DOHH2 (cell line): Measurements from ENCODE around the gene GLRA1.

Experiments used
- H3F3A ChIP-seq: fragments of 200-600 bp; sonication (generic), shearing (Covaris generic); 2 replicates; pipeline ENCODE4 v1.6.0; 2016; ENCODE audit warnings: antibody characterized with exemption, mild to moderate bottlenecking; ENCODE audit not compliant: control insufficient read depth, insufficient read depth
- H3K27ac ChIP-seq: fragments of 200-600 bp; sonication (generic); 2 replicates; pipeline ENCODE4 v1.5.1; 2014; ENCODE audit warnings: low read depth, mild to moderate bottlenecking, low read length, moderate library complexity
- H3K27me3 ChIP-seq: fragments of 200-600 bp; sonication (generic); 2 replicates; pipeline ENCODE4 v1.6.1; 2014; ENCODE audit warnings: mild to moderate bottlenecking, low read length, mixed read lengths; ENCODE audit not compliant: control insufficient read depth
- H3K36me3 ChIP-seq: fragments of 200-600 bp; sonication (generic); 2 replicates; pipeline ENCODE4 v1.6.1; 2014; ENCODE audit warnings: mild to moderate bottlenecking, low read length, moderate library complexity, mixed read lengths; ENCODE audit not compliant: control insufficient read depth
- H3K4me1 ChIP-seq: fragments of 200-600 bp; sonication (generic); 2 replicates; pipeline ENCODE4 v1.6.1; 2014; ENCODE audit warnings: mild to moderate bottlenecking, low read length, mixed read lengths; ENCODE audit not compliant: control insufficient read depth
- H3K4me2 ChIP-seq: fragments of 200-600 bp; sonication (generic); 2 replicates; pipeline ENCODE4 v1.6.0; 2014; ENCODE audit warnings: mild to moderate bottlenecking, low read length, moderate library complexity
- H3K4me3 ChIP-seq: fragments of 200-600 bp; sonication (generic); 2 replicates; pipeline ENCODE4 v1.5.1; 2014; ENCODE audit warnings: mild to moderate bottlenecking, low read length, mixed read lengths
- H3K79me2 ChIP-seq: fragments of 200-600 bp; sonication (generic); 2 replicates; pipeline ENCODE4 v1.6.1; 2014; ENCODE audit warnings: mild to moderate bottlenecking, low read length, mixed read lengths; ENCODE audit not compliant: control insufficient read depth
- H3K9me2 ChIP-seq: fragments of 200-600 bp; sonication (generic); replicated peaks from 2 replicates; pipeline ENCODE4 v1.6.1; 2014; ENCODE audit warnings: mild to moderate bottlenecking, low read length, mixed read lengths; ENCODE audit not compliant: control insufficient read depth
- H3K9me3 ChIP-seq: fragments of 200-600 bp; sonication (generic); 2 replicates; pipeline ENCODE4 v1.6.1; 2014; ENCODE audit warnings: antibody characterized with exemption, low read length, mixed read lengths; ENCODE audit not compliant: control insufficient read depth, insufficient read depth
- H4K20me1 ChIP-seq: fragments of 200-600 bp; sonication (generic); 2 replicates; pipeline ENCODE4 v1.6.0; 2014; ENCODE audit warnings: low read depth, mild to moderate bottlenecking, antibody characterized with exemption, low read length, moderate library complexity; ENCODE audit not compliant: control insufficient read depth, insufficient read depth
- EZH2phosphoT487 ChIP-seq: fragments of 200-600 bp; sonication (generic); IDR thresholded peaks from 2 replicates; pipeline ENCODE4 v1.6.1; 2017; ENCODE audit warnings: borderline replicate concordance, mild to moderate bottlenecking, antibody characterized with exemption, low read length, moderate library complexity, mixed read lengths
- TF ChIP-seq, protein P1 (sequence below): fragments of 200-600 bp; sonication (generic); IDR thresholded peaks from one replicate; pipeline ENCODE4 v1.5.1; 2014; ENCODE audit warnings: antibody characterized with exemption, mild to moderate bottlenecking, low read depth, low read length; ENCODE audit not compliant: poor library complexity, severe bottlenecking

The GLRA1 gene

DNA sequence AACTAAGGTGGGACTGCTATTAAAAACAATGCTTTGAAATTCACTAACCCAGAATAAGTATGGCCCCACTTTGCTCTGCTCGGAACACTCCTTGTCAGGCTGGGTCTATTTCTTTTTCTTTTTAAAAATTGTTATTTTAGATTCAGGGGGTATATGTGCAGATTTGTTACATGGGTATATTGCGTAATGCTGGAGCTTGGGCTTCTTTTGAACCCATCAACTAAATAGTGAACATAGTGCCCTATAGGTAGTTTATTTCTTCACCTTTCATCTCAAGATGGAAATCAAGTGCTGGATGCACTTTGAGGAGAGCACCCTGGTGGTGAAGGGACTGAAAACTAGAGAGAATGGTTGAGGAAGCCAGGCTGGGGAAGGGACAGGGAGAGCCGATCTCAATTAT is 51.0 kb downstream of the GLRA1 start:
- no peak overlapping the region for H3K4me2 ChIP-seq
- no peaks in the 10 kb centered on the region for H3K27me3 ChIP-seq
- no peaks in the 10 kb centered on the region for H3K9me2 ChIP-seq
- no peaks in the 10 kb centered on the region for H3K4me1 ChIP-seq
- H3K27ac ChIP-seq: no peak overlapping the region
- no peaks in the 10 kb centered on the region for H3K36me3 ChIP-seq
- no peak overlapping the region for H3K4me3 ChIP-seq
- TF ChIP-seq EZH2phosphoT487: no peak
- TF ChIP-seq, protein P1, sequence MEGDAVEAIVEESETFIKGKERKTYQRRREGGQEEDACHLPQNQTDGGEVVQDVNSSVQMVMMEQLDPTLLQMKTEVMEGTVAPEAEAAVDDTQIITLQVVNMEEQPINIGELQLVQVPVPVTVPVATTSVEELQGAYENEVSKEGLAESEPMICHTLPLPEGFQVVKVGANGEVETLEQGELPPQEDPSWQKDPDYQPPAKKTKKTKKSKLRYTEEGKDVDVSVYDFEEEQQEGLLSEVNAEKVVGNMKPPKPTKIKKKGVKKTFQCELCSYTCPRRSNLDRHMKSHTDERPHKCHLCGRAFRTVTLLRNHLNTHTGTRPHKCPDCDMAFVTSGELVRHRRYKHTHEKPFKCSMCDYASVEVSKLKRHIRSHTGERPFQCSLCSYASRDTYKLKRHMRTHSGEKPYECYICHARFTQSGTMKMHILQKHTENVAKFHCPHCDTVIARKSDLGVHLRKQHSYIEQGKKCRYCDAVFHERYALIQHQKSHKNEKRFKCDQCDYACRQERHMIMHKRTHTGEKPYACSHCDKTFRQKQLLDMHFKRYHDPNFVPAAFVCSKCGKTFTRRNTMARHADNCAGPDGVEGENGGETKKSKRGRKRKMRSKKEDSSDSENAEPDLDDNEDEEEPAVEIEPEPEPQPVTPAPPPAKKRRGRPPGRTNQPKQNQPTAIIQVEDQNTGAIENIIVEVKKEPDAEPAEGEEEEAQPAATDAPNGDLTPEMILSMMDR: no peak
- H3F3A ChIP-seq: no peaks in the 10 kb centered on the region
- no peaks in the 10 kb centered on the region for H3K9me3 ChIP-seq
- H3K79me2 ChIP-seq: no peaks in the 10 kb centered on the region
- no peaks in the 10 kb centered on the region for H4K20me1 ChIP-seq

DNA sequence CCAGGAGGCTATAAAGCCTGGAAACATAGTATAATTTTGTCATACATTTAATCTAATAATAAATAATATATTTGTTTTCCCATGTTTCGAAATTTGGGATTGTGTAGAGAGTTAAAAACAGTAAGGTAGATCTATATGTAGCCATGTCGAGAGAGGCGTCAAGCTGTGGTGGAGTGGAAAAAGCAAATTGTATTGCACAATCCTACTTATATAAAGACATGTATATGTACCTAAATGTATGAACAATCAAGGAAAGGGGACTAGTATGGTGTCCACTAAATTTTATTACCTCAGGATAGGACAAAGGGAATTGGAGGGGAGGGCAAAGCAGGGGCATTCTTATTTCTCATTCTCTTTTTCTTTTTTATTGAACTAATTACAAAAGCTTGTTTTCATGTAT is 52.0 kb downstream of the GLRA1 start:
- H4K20me1 ChIP-seq: no peaks in the 10 kb centered on the region
- no peaks in the 10 kb centered on the region for H3F3A ChIP-seq
- H3K4me3 ChIP-seq: no peak overlapping the region
- H3K9me2 ChIP-seq: no peaks in the 10 kb centered on the region
- no peak for TF ChIP-seq EZH2phosphoT487
- H3K79me2 ChIP-seq: no peaks in the 10 kb centered on the region
- no peaks in the 10 kb centered on the region for H3K4me1 ChIP-seq
- no peak overlapping the region for H3K4me2 ChIP-seq
- no peak overlapping the region for H3K27ac ChIP-seq
- H3K27me3 ChIP-seq: no peaks in the 10 kb centered on the region
- H3K9me3 ChIP-seq: no peaks in the 10 kb centered on the region
- no peaks in the 10 kb centered on the region for H3K36me3 ChIP-seq

DNA sequence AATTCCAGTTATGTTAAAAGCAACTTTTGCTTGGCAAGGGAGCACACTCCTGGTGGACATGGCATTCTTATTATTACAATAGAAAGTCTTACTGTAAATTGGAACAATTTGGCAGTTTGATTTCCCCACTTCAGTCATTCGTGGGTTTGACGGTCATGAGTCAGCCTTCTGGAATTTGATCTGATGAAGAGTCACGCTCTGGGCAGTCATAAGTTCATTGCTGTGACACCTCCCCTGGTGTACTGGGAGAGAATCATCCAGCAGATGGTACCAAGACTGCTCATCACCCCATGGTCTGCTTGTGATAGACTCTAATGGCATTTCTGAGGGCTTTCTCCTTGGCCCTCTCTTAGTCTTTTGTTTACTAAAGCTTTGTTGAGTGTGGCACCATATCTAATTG is 53.8 kb downstream of the GLRA1 start:
- Histone ChIP-seq H3F3A (no peaks in the 10 kb centered on the region), H3K9me2 (no peaks in the 10 kb centered on the region), H3K9me3 (no peaks in the 10 kb centered on the region), H3K36me3 (no peaks in the 10 kb centered on the region), H3K79me2 (no peaks in the 10 kb centered on the region), H3K4me2 (no peak overlapping the region), H3K4me3 (no peak overlapping the region), H3K27me3 (no peaks in the 10 kb centered on the region), H3K4me1 (no peaks in the 10 kb centered on the region), H4K20me1 (no peaks in the 10 kb centered on the region), H3K27ac (no peak overlapping the region)
- TF ChIP-seq, protein P1: no peak
- no peak for TF ChIP-seq EZH2phosphoT487

DNA sequence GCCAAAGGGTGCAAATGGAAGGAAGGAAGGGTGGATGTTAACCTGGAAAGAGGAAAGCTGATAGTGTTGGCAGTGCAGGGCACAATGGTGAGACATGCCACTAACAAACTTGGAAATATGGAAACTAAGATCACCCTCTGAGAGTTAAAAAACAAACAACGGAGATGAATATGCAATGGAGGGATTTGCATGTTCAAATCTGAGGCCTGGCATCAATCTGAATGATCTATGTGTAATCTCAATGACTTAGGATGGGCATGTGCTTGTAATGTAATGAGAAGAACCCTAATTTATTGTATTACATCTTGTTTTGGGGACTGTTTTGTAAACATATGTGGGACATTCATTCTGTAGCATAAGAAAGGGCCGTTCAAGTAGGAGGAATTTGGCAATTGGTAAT is 54.4 kb downstream of the GLRA1 start:
- Histone ChIP-seq H3K36me3 (no peaks in the 10 kb centered on the region), H3K4me2 (no peak overlapping the region), H3K4me1 (no peaks in the 10 kb centered on the region), H4K20me1 (no peaks in the 10 kb centered on the region), H3K4me3 (no peak overlapping the region), H3K27me3 (no peaks in the 10 kb centered on the region), H3K9me3 (no peaks in the 10 kb centered on the region), H3F3A (no peaks in the 10 kb centered on the region), H3K79me2 (no peaks in the 10 kb centered on the region), H3K27ac (no peak overlapping the region), H3K9me2 (no peaks in the 10 kb centered on the region)
- TF ChIP-seq EZH2phosphoT487: no peak
- TF ChIP-seq, protein P1: no peak
